ENCODE measurements around the gene DHRS12.

Gene DHRS12

DNA sequence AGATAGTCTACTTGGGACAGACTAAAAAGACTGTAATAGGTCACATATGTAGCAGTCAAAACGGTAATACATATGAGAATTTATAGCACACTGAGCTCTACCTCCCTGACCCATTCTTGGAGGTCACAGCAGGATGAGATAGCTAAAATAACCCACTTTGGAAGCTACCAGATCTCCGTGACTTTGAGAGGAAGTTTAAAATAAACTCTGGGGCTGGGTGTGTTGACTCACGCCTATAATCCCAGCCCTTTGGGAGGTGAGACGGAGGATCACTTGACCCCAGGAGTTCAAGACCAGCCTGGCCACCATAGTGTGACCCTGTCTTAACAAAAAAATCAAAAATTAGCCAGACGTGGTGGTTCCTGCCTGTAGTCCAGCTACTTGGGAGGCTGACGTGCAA is 45.3 kb downstream of the DHRS12 start:
- H3K4me3 ChIP-seq (ENCODE audit: low read depth, low read length, poor library complexity, severe bottlenecking), result no peak overlapping the region
- no peaks in the 10 kb centered on the region for H3K9me3 ChIP-seq (ENCODE audit: low read length)
- no peaks in the 10 kb centered on the region for H4K20me1 ChIP-seq (ENCODE audit: insufficient read depth, low read length)
- H3K9ac ChIP-seq (ENCODE audit: low read length), result no peak overlapping the region
- H2AFZ ChIP-seq (ENCODE audit: low read length), result no peak overlapping the region
- TF ChIP-seq EZH2 (IDR thresholded peaks at IDR 0.05; ENCODE audit: borderline replicate concordance, low read length), result no peak
- no peak overlapping the region for H3K27ac ChIP-seq (ENCODE audit: low read depth, low read length, poor library complexity, severe bottlenecking)
- H3K9me2 ChIP-seq (ENCODE audit: low read depth, low read length), result no peaks in the 10 kb centered on the region
- H3K79me2 ChIP-seq (ENCODE audit: insufficient read depth, low read length), result no peaks in the 10 kb centered on the region
- H3K36me3 ChIP-seq (ENCODE audit: insufficient read depth, low read length), result 0 out of 2 replicates have a peak, but pooled peaks cover 2% of the 10 kb centered on the region
- no peaks in the 10 kb centered on the region for H3K4me1 ChIP-seq (ENCODE audit: insufficient read depth, low read length, severe bottlenecking)
- H3K27me3 ChIP-seq (ENCODE audit: insufficient read depth, low read length), result no peaks in the 10 kb centered on the region
- H3K4me2 ChIP-seq (ENCODE audit: low read length), result no peak overlapping the region
- no peaks in the 10 kb centered on the region for H3F3A ChIP-seq (ENCODE audit: insufficient read depth, low read length)

DNA sequence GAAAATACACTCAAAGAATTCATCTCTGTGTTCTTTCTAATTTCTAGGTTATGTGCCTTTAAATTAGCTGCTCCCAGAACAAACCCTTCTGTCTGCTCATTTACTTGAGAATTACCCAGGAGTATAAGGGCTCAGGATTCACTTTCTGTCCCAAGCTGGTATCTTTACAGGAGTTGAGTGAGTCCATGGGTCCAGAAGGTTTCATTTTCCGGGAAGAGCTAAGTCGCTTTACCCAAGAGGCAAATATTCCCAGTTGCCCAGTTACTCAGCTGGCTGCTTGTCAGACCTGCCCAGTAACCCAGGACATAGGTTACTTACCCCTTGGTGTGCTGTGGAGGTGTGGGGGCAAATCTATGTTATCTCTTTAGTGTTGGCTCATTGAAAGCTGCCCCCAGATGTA is 47.3 kb downstream of the DHRS12 start:
- no peaks in the 10 kb centered on the region for H3F3A ChIP-seq (ENCODE audit: insufficient read depth, low read length)
- no peaks in the 10 kb centered on the region for H3K79me2 ChIP-seq (ENCODE audit: insufficient read depth, low read length)
- H3K4me1 ChIP-seq (ENCODE audit: insufficient read depth, low read length, severe bottlenecking), result no peaks in the 10 kb centered on the region
- TF ChIP-seq EZH2 (IDR thresholded peaks at IDR 0.05; ENCODE audit: borderline replicate concordance, low read length) (no peak), CTCF (IDR thresholded peaks at IDR 0.05; ENCODE audit: low read length) (no peak)
- no peak overlapping the region for H3K4me2 ChIP-seq (ENCODE audit: low read length)
- H3K27me3 ChIP-seq (ENCODE audit: insufficient read depth, low read length), result no peaks in the 10 kb centered on the region
- H4K20me1 ChIP-seq (ENCODE audit: insufficient read depth, low read length), result no peaks in the 10 kb centered on the region
- 0 out of 2 replicates have a peak, but pooled peaks cover 2% of the 10 kb centered on the region for H3K36me3 ChIP-seq (ENCODE audit: insufficient read depth, low read length)
- H3K9ac ChIP-seq (ENCODE audit: low read length), result no peak overlapping the region
- H3K9me3 ChIP-seq (ENCODE audit: low read length), result no peaks in the 10 kb centered on the region
- H3K27ac ChIP-seq (ENCODE audit: low read depth, low read length, poor library complexity, severe bottlenecking), result no peak overlapping the region
- no peak overlapping the region for H2AFZ ChIP-seq (ENCODE audit: low read length)
- H3K9me2 ChIP-seq (ENCODE audit: low read depth, low read length), result no peaks in the 10 kb centered on the region
- no peak overlapping the region for H3K4me3 ChIP-seq (ENCODE audit: low read depth, low read length, poor library complexity, severe bottlenecking)

DNA sequence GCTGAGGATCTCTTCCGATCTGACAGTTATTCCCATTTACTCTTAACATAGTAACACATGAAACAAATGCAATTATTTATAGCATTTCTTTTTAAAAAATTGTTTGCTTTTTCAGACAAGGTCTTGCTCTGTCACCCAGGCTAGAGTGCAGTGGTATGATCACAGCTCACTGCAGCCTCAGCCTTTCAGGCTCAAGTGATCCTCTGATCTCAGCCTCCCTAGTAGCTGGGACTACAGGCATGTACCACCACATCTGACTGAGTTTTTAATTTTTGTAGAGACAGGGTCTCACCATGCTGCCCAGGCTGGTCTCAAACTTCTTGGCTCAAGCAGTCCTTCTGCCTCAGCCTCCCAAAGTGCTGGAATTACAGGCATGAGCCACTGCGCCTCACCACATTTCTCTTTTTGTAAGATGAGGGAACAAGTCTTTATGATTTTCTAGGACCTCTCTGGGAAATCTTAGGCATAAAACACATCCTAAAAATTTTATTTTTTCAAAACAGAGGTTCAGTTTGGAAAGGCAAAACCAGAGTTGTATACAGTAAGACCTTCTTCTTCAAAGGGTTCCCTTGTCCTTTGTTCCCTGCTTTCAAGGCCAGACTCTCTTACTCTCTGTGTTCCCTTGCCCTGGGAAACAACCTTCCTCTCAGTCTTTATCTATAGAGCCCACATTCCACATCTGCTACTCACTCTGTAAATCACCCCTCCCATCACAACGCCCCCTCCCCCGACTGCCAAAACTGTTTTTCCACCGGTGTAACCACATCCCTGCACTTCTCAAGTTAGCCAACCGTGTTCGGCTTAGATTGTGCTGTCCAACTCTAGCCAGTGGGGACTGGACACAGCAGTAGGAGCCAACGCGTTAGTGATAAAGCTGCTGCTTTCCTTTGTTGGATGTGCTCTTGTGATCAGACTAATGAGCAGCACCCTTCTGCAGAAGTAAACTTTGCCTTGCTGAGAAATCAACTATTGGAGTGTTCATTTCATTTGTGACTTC is 56.2 kb downstream of the DHRS12 start:
- H3K4me3 ChIP-seq (ENCODE audit: low read depth, low read length, poor library complexity, severe bottlenecking), result no peak overlapping the region
- H3K4me1 ChIP-seq (ENCODE audit: insufficient read depth, low read length, severe bottlenecking), result no peaks in the 10 kb centered on the region
- TF ChIP-seq EZH2 (IDR thresholded peaks at IDR 0.05; ENCODE audit: borderline replicate concordance, low read length), result no peak
- no peak for TF ChIP-seq CTCF (IDR thresholded peaks at IDR 0.05; ENCODE audit: low read length)
- H3K4me2 ChIP-seq (ENCODE audit: low read length), result no peak overlapping the region
- no peak overlapping the region for H3K27ac ChIP-seq (ENCODE audit: low read depth, low read length, poor library complexity, severe bottlenecking)
- H4K20me1 ChIP-seq (ENCODE audit: insufficient read depth, low read length), result no peaks in the 10 kb centered on the region
- H3K9me3 ChIP-seq (ENCODE audit: low read length), result peaks cover 4% of the 10 kb centered on the region; the same call in 1 of the 2 replicates
- no peak overlapping the region for H2AFZ ChIP-seq (ENCODE audit: low read length)
- H3K36me3 ChIP-seq (ENCODE audit: insufficient read depth, low read length), result peaks cover 4% of the 10 kb centered on the region; the same call in 1 of the 2 replicates
- H3K79me2 ChIP-seq (ENCODE audit: insufficient read depth, low read length), result no peaks in the 10 kb centered on the region
- H3K27me3 ChIP-seq (ENCODE audit: insufficient read depth, low read length), result no peaks in the 10 kb centered on the region
- H3K9ac ChIP-seq (ENCODE audit: low read length), result no peak overlapping the region
- no peaks in the 10 kb centered on the region for H3K9me2 ChIP-seq (ENCODE audit: low read depth, low read length)
- H3F3A ChIP-seq (ENCODE audit: insufficient read depth, low read length), result no peaks in the 10 kb centered on the region

All from OCI-LY1 (cell line).